ENCODE data around the gene C1QTNF8.
A peak's percentile ranks its signal among the peaks of the same experiment; 100 is the strongest.
"Not testable (repeated sequence)": the region's sequence is repeated elsewhere in the genome, so short reads cannot be mapped to it uniquely, and the experiment has no call there.

C1QTNF8 gene

GRCh38 chr16:1091992-1092552, 4.0 kb downstream of the C1QTNF8 start:
- DNase-seq, result no peak

DNA sequence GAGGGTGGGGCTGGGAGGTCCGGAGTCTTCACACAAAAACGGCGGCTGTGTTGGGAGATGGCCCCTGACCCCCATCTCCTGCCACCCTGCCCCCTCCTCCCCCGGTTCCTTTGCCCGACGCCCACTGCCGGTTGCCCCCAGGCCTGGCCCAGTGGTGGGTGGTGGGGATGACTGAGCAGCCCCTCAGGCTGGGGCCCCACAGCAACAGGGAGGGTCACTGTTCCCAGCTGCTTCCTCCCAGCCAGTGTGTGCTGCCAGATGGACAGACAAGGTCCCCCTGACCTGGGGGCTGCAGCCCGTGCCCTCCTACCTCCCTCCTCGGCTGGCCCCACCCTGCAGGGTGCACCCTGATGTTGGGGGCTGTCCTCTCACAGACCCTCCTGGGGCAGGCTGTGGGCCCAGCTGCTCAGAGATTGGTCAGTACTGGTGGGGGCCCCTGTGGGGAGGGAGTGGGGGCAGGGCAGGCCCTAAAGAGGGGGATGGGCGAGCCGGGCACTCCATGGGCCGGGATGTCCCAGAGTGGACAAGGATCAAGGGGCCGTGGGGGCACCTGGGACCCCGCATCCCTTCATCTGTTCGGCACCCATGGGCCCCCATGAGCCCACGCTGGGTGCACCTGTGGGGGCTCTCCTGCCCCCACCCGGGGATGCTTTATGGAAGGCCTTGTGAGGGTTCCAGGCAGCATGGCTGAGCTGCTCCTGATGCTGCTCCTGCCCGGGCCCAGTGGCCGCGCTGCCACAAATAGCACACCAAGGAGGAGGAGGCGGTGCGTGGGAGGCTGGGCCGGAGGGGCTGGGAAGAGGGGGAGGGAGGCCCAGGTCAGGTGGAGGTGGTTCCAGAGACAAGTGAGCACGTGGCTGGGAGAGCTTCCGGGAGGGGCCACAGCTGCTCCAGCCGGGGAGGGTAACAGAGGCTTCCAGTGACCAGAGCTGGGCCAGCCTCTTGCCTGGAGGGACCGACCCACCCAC, 5.1 kb downstream of the C1QTNF8 start:
- no peak for DNase-seq

DNA sequence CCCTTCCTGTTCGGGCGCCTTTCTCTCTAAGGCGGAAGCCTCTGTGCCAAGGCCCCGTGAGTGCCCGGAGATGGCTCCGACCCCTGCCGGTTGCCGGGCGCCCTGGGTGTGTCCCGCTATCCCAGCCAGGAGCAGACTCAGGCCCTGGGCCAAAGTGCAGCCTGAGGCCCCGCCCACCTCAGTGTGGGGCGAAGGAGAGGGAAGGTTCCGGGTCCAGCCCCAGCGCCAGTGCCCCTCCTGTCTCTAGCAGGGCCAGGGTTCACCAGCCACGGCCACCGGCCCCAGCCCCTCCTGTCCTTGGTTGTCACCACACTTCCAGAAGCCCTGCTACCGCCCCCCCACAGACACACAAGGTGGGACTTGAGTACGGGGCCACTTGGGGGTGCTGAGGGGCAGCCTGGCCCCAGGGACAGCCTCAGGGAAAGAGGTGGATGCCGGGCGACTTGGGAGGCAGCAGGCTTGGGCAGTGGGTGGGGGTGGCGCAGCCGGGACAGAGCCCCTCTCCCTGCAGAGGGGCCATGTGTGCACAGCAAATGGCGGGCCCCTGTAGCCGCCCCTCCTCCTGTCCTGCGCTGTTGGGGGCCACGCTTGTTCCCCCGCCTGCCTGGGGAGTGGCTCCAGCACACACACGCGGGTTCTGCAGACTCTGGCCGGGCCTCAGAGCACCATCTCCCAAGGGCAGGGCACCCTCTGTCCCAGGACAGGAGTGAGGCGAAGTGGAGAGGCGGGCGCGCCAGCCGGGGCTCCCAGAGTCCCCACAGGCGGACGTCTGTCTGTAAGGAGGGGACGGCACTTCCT, 6.0 kb downstream of the C1QTNF8 start:
- DNase-seq, result no peak

- DNase-seq, result no peak
Measured at GRCh38 chr16:1089439-1089821, 6.6 kb downstream of the C1QTNF8 start.

- no peak for DNase-seq
Measured at GRCh38 chr16:1088295-1089170, 7.5 kb downstream of the C1QTNF8 start.

DNA sequence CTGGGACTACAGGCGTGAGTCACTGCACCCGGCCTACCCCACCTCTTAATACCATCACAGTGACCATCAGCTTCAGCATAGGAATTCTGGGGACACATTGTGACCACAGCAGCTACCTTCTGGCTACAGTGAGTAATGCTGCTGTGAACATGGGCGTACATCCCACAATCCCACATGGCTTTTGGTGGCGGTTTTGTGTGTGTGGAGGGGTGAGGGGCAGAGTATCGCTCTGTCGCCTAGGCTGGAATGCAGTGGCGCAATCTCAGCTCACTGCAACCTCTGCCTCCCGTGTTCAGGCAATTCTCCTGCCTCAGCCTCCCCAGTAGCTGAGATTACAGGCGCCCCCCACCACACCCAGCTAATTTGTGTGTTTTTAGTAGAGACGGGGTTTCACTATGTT, 9.6 kb downstream of the C1QTNF8 start:
- DNase-seq, result not testable (repeated sequence)

DNA sequence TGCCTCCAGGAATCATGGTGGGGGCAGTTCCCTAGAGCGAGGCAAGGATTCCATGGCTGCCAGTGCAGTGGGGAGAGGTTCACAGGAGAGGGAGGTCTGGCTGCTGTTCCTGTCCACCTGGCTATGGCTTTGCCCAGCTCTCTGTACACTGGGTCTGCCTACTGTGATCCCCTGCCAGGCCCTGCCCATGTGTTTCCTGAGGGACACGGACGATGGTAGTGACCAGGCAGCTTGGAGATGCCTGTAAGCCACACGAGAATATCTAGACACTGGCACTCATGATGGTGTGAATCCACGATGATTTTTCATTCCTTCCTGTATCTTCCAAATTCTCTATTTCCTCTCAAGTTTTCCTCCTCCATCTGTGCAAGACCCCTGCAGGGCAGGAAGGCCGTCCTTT, 11.1 kb downstream of the C1QTNF8 start:
- no peak for DNase-seq

- peak; percentile 57 for DNase-seq
Measured at GRCh38 chr16:1082952-1083675, 12.9 kb downstream of the C1QTNF8 start.

GRCh38 chr16:1082266-1082951, 13.6 kb downstream of the C1QTNF8 start:
- DNase-seq, result no peak

DNA sequence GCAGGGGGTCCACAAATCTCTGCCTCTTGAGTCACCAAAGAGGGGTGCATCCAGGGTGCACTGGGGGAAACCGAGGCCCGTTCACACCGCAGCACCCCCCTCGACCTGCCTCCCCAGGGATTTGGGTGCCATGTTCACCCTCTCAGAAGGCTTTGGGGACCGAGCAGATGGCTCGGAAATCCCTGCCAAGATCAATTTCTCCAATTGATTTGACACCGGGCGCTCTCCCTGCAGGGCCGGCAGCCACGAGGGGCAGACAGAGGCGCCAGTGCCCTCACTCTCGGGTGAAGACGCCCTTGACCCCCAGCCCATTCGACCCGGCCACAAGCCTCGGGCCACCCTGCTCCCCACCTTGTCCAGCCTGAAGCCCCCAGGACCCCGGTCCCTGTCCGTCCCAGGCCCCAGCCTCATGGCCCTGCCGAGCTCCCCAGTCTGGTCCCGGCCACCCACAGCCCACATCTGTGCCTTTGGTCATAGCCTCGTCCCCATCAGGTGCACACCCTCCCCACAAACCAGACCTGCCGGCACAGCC, 14.2 kb downstream of the C1QTNF8 start:
- no peak for DNase-seq

DNA sequence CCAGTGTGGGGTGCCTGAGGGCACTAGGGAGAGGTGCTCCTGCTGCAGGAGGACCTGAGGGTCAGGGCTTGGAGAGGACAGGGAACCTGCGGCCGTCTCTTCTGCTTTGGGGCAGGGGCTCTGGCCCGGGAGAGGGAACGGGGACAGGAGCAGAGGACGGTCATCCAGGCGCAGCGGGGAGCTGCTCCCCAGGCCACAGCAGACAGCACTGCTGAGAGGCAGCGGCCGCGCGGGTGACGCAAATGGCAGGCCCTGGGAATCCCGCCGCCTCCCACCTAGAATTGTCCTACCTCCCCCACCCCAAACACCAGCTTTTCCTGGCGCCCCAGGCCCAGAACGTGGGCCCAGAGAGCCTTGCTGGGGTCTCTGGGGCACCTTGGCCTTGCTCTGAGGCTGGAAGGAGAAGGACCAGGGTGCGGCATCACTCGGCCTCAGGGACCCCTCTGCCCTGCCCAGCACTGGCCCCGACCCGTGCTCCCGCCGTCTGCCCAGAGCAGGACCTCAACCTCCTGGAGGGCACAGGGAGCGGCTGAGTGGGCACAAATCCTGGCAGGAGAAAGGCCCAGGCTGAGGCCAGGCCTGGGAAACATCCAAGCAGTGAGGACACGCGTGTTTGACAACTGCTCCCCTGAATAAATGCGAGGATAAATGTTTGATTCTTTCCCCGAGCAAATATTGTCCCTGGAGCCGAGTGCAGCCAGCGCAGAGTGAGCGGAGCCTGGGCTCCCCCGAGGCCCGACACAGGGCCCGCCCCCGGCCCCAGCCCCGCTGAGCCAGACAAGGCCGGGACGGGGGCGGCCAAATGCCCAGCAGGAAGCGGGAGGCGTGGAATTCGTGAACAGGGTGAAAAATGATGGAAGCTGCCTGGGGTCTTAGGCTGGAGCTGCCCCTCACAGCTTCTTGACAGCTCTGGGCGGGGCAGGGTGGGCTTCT, 15.0 kb downstream of the C1QTNF8 start:
- DNase-seq, result no peak

GRCh38 chr16:1079786-1080525, 16.1 kb downstream of the C1QTNF8 start:
- no peak for DNase-seq

GRCh38 chr16:1079341-1079740, 16.7 kb downstream of the C1QTNF8 start:
- DNase-seq, result no peak

DNA sequence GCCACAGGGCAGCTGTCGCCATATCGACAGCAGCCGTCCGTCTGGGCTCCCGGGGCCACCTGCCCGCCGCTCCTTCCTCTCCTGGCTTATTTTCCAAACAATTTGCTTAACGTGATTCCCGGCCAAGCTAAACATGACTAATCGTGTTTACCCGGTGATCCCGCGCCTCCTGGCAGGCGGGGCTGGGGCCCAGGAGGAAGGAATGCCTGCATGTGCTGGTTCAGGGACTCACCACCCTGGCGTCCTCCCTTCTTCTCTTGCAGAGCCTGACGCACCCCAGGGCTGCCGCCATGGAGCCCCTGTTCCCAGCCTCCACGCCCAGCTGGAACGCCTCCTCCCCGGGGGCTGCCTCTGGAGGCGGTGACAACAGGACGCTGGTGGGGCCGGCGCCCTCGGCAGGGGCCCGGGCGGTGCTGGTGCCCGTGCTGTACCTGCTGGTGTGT, 17.4 kb downstream of the C1QTNF8 start:
- peak; percentile 27 for DNase-seq

GRCh38 chr16:1077877-1078578, 18.0 kb downstream of the C1QTNF8 start:
- no peak for DNase-seq

DNA sequence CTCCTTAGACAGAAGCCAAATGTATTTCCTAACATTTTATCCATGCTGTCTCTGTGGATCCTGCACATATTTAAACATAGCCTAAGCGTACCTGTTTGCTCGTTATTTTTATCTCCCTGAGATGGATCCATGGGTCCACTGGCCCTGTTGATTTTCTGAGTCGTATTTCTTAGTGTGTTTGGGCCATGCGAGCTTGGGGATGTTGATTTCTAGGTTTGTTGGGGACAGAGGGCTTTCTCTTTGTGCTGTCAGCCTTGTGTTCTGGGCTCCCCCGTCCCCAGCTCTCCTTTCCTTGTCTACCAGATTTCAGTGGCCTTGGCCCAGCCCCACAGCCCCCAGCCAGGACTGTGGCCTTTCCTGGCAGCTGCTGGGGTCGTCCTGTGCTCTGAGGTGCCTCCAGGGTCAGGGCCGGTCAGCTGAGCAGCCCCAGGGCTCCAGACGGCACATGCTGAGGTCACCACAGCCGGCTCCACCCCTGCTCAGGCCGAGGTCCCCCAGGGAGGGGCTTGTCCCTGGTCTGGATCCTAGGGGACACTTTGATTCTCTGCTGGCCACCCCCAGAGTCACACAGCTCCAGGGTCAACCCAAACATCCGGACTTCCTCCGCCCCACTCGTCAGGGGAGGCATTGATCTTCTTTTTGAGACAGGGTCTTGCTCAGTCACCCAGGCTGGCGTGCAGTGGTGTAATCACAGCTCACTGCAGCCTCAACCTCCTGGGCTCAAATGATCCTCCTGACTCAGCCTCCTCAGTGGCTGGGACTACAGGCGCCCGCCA, 19.1 kb downstream of the C1QTNF8 start:
- no peak for DNase-seq

DNA sequence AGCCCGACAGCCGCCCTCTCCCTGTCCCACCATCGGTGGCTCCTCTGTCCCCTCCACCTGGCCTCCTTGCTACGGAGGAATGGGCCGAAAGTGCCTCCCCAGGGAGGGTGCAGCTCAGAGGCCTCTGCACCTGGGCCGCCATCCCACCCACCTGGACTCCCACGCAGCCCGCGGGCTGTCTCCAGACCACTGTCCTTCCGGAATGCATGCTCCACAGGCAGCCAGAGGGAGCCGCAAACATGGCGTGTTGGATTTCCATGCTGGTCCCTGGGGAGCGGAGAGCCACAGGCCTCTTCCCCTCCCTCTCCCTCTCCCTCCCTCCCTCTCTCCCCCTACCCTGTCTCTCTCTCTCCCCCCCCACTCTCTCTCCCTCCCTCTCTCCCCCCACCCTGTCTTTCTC, 20.5 kb downstream of the C1QTNF8 start:
- no peak for DNase-seq

DNA sequence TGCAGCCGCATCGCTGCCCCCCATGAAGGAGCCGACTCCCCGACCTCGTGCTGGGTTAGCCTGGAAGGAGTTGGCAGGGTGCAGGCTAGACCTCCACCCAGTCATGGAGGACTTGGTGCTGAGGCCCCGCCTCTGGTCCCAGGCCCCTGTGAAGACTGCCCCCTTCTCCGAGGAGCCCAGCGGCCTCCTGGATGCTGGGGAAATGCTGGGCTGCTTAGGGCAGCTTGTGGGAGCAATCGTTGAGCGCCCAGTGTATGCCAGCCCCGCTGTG, 21.7 kb downstream of the C1QTNF8 start:
- no peak for DNase-seq

Data from DMS79 (cell line).